HAP-1 (cell line): Measurements from ENCODE around the gene ATP23.

Experiments
- DNase-seq, 2 experiments: peaks; one replicate each; pipeline ENCODE4 v3.0.0-alpha.2; 2016 to 2020; ENCODE audit warnings: low spot score in 2 of 2
- H3K27me3 ChIP-seq: fragments of 250-450 bp; sonication (Bioruptor Pico); 2 replicates; pipeline ENCODE4 v1.5.1; 2020; ENCODE audit warnings: low read depth, mild to moderate bottlenecking, moderate library complexity
- H3K36me3 ChIP-seq: fragments of 250-450 bp; sonication (Bioruptor Pico); replicated peaks from 2 replicates; pipeline ENCODE4 v1.5.1; 2020; ENCODE audit warnings: mild to moderate bottlenecking
- H3K4me1 ChIP-seq: fragments of 250-450 bp; sonication (Bioruptor Pico); 2 replicates; pipeline ENCODE4 v1.5.1; 2020; ENCODE audit warnings: mild to moderate bottlenecking
- H3K4me3 ChIP-seq: fragments of 250-450 bp; sonication (Bioruptor Pico); 2 replicates; pipeline ENCODE4 v1.5.1; 2020; ENCODE audit warnings: mild to moderate bottlenecking, moderate library complexity
- H3K9me3 ChIP-seq: fragments of 250-450 bp; sonication (Bioruptor Pico); 2 replicates; pipeline ENCODE4 v1.5.1; 2020; ENCODE audit warnings: mild to moderate bottlenecking, moderate library complexity
- in situ Hi-C: fragments of 300-500 bp; cut with MboI; formaldehyde crosslinking; loops from 3 replicates; pipeline ENCODE4 v1.14.3; 2020; ENCODE audit warnings: low sequenced_read_pairs, inconsistent platforms, mixed read lengths

The ATP23 gene

GRCh38 chr12:57935331-57935730 lies 6.0 kb upstream of the ATP23 start:
- Histone ChIP-seq H3K36me3 (no peaks in the 10 kb centered on the region), H3K4me1 (peaks cover 7% of the 10 kb centered on the region), H3K9me3 (no peaks in the 10 kb centered on the region), H3K4me3 (peak overlapping the region; percentile 50), H3K27me3 (no peaks in the 10 kb centered on the region)
- DNase-seq = no peak
- in situ Hi-C loops = no loop called here

GRCh38 chr12:57935839-57936512 lies 5.4 kb upstream of the ATP23 start:
- DNase-seq = peak; percentile 94 to 95
- no peaks in the 10 kb centered on the region for H3K36me3 ChIP-seq
- H3K4me1 ChIP-seq = peaks cover 13% of the 10 kb centered on the region
- peak overlapping the region; percentile 50 for H3K4me3 ChIP-seq
- no peaks in the 10 kb centered on the region for H3K9me3 ChIP-seq
- no peaks in the 10 kb centered on the region for H3K27me3 ChIP-seq
- in situ Hi-C loops = no loop called here

DNA sequence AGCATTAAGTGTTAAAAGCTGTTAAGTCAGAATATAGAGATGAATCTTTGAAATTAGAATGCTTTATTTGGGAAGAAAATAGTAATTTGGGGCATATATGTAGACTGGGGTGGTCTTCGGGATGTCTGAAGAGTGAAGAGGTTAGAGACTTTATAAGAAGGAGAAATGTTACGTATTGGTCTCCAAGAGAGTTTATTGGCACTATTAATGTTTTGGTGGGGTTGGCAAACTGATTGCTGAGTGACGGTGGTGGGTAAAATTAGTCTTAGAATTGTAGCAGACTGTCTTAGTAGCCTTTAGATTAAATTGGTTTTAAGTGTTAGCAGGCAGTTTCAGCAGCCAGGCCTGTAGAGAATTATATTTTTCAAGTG lies 4.9 kb upstream of the ATP23 start:
- Histone ChIP-seq H3K36me3 (no peaks in the 10 kb centered on the region), H3K4me3 (peak overlapping the region; percentile 50), H3K27me3 (no peaks in the 10 kb centered on the region), H3K4me1 (peaks cover 13% of the 10 kb centered on the region), H3K9me3 (no peaks in the 10 kb centered on the region)
- DNase-seq = no peak
- in situ Hi-C loops = no loop called here

DNA sequence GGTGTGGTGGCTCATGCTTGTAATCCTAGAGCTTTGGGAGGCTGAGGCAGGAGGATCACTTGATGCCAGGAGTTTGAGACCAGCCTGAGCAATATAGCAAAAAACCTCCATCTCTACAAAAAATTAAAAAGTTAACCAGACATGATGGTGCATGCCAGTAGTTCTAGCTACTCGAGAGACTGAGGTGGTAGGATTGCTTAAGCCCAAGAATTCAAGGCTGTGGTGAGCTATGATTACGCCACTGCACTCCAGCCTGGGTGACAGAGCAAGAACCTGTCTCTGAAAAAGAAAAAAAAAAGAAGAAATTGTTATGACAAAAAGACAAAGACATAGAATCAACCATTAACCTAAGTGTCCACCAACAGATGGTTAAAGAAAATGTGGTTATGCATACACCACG lies 2.1 kb upstream of the ATP23 start:
- in situ Hi-C loops = no loop called here
- H3K4me3 ChIP-seq = no peak overlapping the region
- H3K36me3 ChIP-seq = no peaks in the 10 kb centered on the region
- no peaks in the 10 kb centered on the region for H3K27me3 ChIP-seq
- H3K9me3 ChIP-seq = no peaks in the 10 kb centered on the region
- DNase-seq = no peak
- H3K4me1 ChIP-seq = peaks cover 16% of the 10 kb centered on the region

- no peak for DNase-seq
- Histone ChIP-seq H3K27me3 (no peaks in the 10 kb centered on the region), H3K4me3 (peak overlapping the region; percentile 54), H3K9me3 (no peaks in the 10 kb centered on the region), H3K36me3 (no peaks in the 10 kb centered on the region), H3K4me1 (peaks cover 16% of the 10 kb centered on the region)
- in situ Hi-C loops = no loop called here
Measured at GRCh38 chr12:57940052-57940914, 1.1 kb upstream of the ATP23 start.

- no peak for DNase-seq
- in situ Hi-C loops = no loop called here
- Histone ChIP-seq H3K27me3 (no peaks in the 10 kb centered on the region), H3K4me1 (peaks cover 16% of the 10 kb centered on the region), H3K9me3 (no peaks in the 10 kb centered on the region), H3K4me3 (peak overlapping the region; percentile 54), H3K36me3 (no peaks in the 10 kb centered on the region)
Measured at GRCh38 chr12:57940915-57941164, 527 bp upstream of the ATP23 start.

GRCh38 chr12:57943438-57944080 lies 2.2 kb downstream of the ATP23 start:
- Histone ChIP-seq H3K36me3 (no peaks in the 10 kb centered on the region), H3K27me3 (no peaks in the 10 kb centered on the region), H3K4me3 (no peak overlapping the region), H3K9me3 (no peaks in the 10 kb centered on the region), H3K4me1 (peaks cover 9% of the 10 kb centered on the region)
- in situ Hi-C loops = no loop called here
- no peak for DNase-seq

- no peak for DNase-seq
- no peak overlapping the region for H3K4me3 ChIP-seq
- H3K9me3 ChIP-seq = no peaks in the 10 kb centered on the region
- H3K36me3 ChIP-seq = no peaks in the 10 kb centered on the region
- in situ Hi-C loops = no loop called here
- H3K4me1 ChIP-seq = peaks cover 9% of the 10 kb centered on the region
- no peaks in the 10 kb centered on the region for H3K27me3 ChIP-seq
Measured at GRCh38 chr12:57944313-57945023, 3.1 kb downstream of the ATP23 start.

DNA sequence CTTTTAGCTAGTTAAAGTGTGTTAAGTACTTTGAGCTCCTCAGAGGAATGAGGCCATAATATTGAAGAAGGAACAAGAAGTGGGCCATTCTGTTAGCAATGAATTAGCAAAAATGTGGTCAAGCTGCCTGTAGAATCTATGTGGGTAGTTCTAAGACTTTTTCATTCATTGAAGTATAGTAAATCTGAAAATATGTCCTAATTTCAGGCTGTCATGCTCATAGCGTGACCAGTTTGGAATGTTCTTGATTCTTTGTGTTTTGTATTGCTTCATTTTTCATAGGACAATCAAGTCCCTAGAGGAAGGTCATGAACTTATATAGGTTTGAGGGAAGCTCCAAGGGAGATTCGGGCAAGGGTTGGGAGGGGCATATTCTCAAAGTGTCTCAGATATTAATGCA lies 11.4 kb downstream of the ATP23 start:
- Histone ChIP-seq H3K9me3 (no peaks in the 10 kb centered on the region), H3K36me3 (no peaks in the 10 kb centered on the region), H3K27me3 (no peaks in the 10 kb centered on the region), H3K4me1 (no peaks in the 10 kb centered on the region), H3K4me3 (no peak overlapping the region)
- DNase-seq = no peak
- in situ Hi-C loops = no loop called here

DNA sequence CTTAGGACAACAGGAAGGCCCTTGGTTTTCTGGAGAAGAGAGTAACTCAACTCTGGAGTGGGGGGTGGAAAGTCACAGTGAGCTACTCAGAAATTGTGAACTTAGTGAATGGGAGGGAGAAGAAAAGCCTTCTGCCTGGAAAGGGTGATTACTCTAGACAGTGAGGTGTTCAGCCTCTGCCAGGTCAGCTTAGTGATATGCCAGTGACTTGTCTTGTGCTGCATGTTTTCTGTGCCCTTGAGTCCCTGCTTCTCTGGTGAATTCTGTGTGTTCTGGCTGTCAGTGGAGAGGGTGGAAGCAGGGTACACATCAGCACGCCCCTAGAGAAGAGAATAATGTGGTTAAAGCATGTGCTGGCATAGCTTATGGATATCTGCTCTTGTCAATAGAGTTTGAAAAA lies 13.4 kb downstream of the ATP23 start:
- in situ Hi-C loops = no loop called here
- no peak overlapping the region for H3K4me3 ChIP-seq
- no peaks in the 10 kb centered on the region for H3K4me1 ChIP-seq
- no peaks in the 10 kb centered on the region for H3K9me3 ChIP-seq
- H3K27me3 ChIP-seq = no peaks in the 10 kb centered on the region
- H3K36me3 ChIP-seq = no peaks in the 10 kb centered on the region
- DNase-seq = no peak

DNA sequence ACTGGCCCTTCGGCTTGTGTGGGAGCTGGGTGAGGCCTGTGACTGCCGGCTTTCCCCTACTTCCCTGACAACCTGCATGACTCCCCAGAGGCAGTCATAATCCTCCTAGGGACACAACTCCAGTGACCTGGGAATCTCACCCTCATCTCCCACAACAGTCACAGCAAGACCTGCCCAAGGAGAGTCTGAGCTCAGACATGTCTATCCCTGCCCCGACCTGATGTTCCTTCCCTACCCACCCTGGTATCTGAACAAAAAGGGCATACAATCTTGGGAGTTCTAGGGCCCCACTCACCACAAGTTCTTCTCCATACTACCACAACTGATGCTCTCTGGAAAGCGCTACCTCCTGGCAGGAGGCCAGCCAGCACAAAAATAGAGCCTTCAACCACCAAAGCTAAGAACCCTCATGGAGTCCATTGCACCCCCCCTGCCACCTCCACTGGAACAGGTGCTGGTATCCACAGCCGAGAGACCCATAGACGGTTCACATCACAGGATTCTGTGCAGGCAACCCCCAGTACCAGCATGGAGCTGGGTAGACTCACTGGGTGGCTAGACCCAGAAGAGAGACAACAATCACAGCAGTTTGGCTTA lies 16.8 kb downstream of the ATP23 start:
- Histone ChIP-seq H3K36me3 (no peaks in the 10 kb centered on the region), H3K27me3 (no peaks in the 10 kb centered on the region), H3K4me3 (no peak overlapping the region), H3K9me3 (no peaks in the 10 kb centered on the region), H3K4me1 (no peaks in the 10 kb centered on the region)
- no peak for DNase-seq
- in situ Hi-C loops = no loop called here

GRCh38 chr12:57964421-57964820 lies 23.1 kb downstream of the ATP23 start:
- H3K9me3 ChIP-seq = no peaks in the 10 kb centered on the region
- in situ Hi-C loops = no loop called here
- no peaks in the 10 kb centered on the region; the same call in 1 of the 2 replicates for H3K27me3 ChIP-seq

GRCh38 chr12:57965766-57966165 lies 24.4 kb downstream of the ATP23 start:
- H3K9me3 ChIP-seq = no peaks in the 10 kb centered on the region
- in situ Hi-C loops = no loop called here
- no peaks in the 10 kb centered on the region for H3K36me3 ChIP-seq
- H3K4me3 ChIP-seq = no peak overlapping the region
- no peak for DNase-seq
- no peaks in the 10 kb centered on the region; the same call in 1 of the 2 replicates for H3K27me3 ChIP-seq
- no peaks in the 10 kb centered on the region for H3K4me1 ChIP-seq

More at GRCh38 chr12:57964421-57964820, 23.1 kb downstream of the ATP23 start:
- Histone ChIP-seq H3K4me3 (no peak overlapping the region), H3K36me3 (no peaks in the 10 kb centered on the region), H3K4me1 (no peaks in the 10 kb centered on the region)
- no peak for DNase-seq
